ENCODE data around the gene HCST.

DNA sequence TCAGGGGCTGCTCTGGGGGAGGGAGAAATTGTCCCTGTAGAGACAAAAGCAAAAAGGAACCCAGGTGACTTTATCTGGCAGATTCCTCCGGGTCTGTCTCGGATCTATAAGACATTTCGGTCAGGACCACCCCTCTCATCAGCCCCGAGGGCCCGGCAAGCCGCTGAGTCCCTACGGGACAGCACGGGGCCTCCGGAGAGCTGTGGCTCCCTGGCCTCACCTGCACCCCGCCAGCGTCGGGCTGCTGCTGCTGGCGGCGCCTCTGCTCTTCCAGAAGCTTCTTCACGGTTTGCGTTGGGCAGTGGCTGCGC lies 3.9 kb upstream of the HCST start:
- TF ChIP-seq POLR2AphosphoS5 (IDR thresholded peaks at IDR 0.05): no peak
- TF ChIP-seq CTCF (IDR thresholded peaks at IDR 0.05): no peak
- no peak for TF ChIP-seq POLR2A (IDR thresholded peaks at IDR 0.05)
